Breast epithelium (tissue), 4 donors: ENCODE results near the gene MME. TPM values are rescaled to one million over a fixed set of nuclear protein-coding genes. Genes with fewer than 3 reads are reported as not detected.

Experiments used
- DNase-seq, 2 donors: peaks; one replicate each; pipeline ENCODE4 v3.0.0-alpha.2; 2019; ENCODE audit warnings: low spot score in 2 of 2
- H3K27ac ChIP-seq, 2 donors: fragments of 200-600 bp; sonication (generic) in 1 of 2; one replicate each; pipeline ENCODE4 v1.5.1; 2016 to 2019; ENCODE audit warnings: mild to moderate bottlenecking in 1 of 2
- H3K27me3 ChIP-seq, 2 donors: fragments of 200-600 bp; sonication (generic) in 1 of 2; one replicate each; pipeline versions ENCODE4 v1.5.1 to v1.6.0; 2017 to 2019; ENCODE audit warnings: control low read depth in 1 of 2, mild to moderate bottlenecking in 1 of 2
- H3K36me3 ChIP-seq: fragments of 200-600 bp; one replicate; pipeline ENCODE4 v1.5.1; 2019
- H3K4me1 ChIP-seq, 2 donors: fragments of 200-600 bp; sonication (generic); one replicate each; pipeline ENCODE4 v1.5.1; 2016 to 2019; ENCODE audit warnings: control low read depth in 1 of 2
- H3K4me3 ChIP-seq, 3 donors: fragments of 200-600 bp; sonication (generic); 1 replicate in 2 of 3; 2 replicates in 1 of 3; pipeline ENCODE4 v1.5.1; 2016 to 2019; ENCODE audit warnings: mild to moderate bottlenecking in 3 of 3, moderate library complexity in 2 of 3
- H3K9me3 ChIP-seq, 2 donors: fragments of 200-600 bp; sonication (generic) in 1 of 2; one replicate each; pipeline ENCODE4 v1.5.1; 2016 to 2019; ENCODE audit warnings: control low read depth in 1 of 2
- POLR2A ChIP-seq: fragments of 450-650 bp; IDR thresholded peaks from one replicate; pipeline ENCODE4 v1.6.1; 2016; ENCODE audit warnings: antibody characterized with exemption, mild to moderate bottlenecking, moderate library complexity
- POLR2AphosphoS5 ChIP-seq, 3 donors: sonication (generic); formaldehyde crosslinking; IDR thresholded peaks; one replicate each; pipeline ENCODE4 v1.6.1; 2017; ENCODE audit warnings: antibody characterized with exemption in 3 of 3
- intact Hi-C: fragments of 100-400 bp; cut with DNase I; formaldehyde crosslinking; loops from one replicate; pipeline ENCODE4 v1.15.1; 2023; ENCODE audit warnings: low total_unique reads
- total RNA-seq, 3 donors: library from RNA; depleted of rRNA; stranded (reverse); fragments of >200 nt; gene quantifications; one replicate each; pipeline ENCODE4 v1.1.0, GENCODE V29; 2016
- TF ChIP-seq, protein P1 (sequence below), 3 donors: fragments of 450-650 bp; IDR thresholded peaks; one replicate each; pipeline ENCODE4 v1.5.1; 2016 to 2017; ENCODE audit warnings: antibody characterized with exemption in 3 of 3, mild to moderate bottlenecking in 3 of 3, moderate library complexity in 3 of 3

The MME gene
- total RNA-seq, 3 donors from 2014 or later = 114 to 155 (median 119) TPM

DNA sequence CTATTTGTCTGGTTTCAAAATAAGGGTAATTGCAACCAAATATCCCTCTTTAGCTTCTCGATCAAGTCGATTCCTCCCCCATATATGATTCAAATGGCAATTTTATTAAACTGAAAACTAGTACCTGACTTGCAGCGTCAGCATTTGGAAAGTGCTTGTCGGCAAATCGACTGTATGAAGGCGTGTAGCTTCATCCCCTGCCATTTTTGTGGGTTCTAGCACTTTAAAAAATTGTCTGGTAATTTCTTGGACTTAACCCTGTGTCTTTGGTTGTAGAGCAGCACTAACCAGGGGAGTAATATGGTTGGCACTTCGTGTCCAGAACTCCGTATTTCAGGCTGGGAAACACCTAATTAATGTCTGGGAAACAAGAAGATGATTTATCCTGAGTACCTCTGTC lies 573 bp downstream of the MME start:
- H3K27me3 ChIP-seq = peaks cover 0 to 7% of the 10 kb centered on the region in 2 donors
- TF ChIP-seq POLR2A (no peak), POLR2AphosphoS5 (IDR thresholded peaks at IDR 0.05) (no peak)
- TF ChIP-seq, protein P1, sequence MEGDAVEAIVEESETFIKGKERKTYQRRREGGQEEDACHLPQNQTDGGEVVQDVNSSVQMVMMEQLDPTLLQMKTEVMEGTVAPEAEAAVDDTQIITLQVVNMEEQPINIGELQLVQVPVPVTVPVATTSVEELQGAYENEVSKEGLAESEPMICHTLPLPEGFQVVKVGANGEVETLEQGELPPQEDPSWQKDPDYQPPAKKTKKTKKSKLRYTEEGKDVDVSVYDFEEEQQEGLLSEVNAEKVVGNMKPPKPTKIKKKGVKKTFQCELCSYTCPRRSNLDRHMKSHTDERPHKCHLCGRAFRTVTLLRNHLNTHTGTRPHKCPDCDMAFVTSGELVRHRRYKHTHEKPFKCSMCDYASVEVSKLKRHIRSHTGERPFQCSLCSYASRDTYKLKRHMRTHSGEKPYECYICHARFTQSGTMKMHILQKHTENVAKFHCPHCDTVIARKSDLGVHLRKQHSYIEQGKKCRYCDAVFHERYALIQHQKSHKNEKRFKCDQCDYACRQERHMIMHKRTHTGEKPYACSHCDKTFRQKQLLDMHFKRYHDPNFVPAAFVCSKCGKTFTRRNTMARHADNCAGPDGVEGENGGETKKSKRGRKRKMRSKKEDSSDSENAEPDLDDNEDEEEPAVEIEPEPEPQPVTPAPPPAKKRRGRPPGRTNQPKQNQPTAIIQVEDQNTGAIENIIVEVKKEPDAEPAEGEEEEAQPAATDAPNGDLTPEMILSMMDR (IDR thresholded peaks at IDR 0.05) = no peak
- no peaks in the 10 kb centered on the region for H3K36me3 ChIP-seq
- H3K9me3 ChIP-seq = no peaks in the 10 kb centered on the region
- DNase-seq = no peak
- H3K4me1 ChIP-seq = no peaks in the 10 kb centered on the region
- peak overlapping the region; percentile 54 to 85 (median 63) for H3K4me3 ChIP-seq
- H3K27ac ChIP-seq = peak overlapping the region; percentile 60 to 66
- intact Hi-C loops = no loop called here

DNA sequence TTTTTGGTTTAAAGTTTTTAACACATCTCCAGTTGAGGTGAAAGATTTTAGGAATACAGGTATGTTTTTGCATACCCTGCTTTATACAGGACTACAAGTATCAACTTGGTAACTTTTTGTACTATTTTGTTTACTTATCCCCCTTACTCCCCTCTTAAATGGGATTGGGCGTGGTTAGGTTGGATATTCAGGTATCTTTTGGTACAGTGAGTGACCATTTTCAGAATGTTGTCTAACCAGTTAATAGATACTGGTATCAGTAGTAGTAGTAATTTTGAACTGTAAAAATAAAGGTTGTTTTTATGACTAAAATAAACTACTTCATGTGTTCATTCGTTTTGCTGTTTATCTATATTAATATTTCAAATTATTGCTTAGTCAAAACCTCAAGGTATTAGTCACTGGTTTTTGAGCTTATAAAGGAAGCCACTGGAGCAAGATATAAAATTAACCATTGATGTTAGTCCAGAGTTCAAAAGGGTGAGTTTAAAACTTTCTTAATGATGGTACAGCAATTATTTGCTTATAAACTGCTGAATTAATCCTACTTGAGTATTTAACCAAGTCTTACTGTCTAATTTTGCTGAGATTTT lies 3.3 kb downstream of the MME start:
- Histone ChIP-seq H3K9me3 (no peaks in the 10 kb centered on the region), H3K27me3 (peaks cover 0 to 7% of the 10 kb centered on the region in 2 donors), H3K4me3 (peak overlapping the region in 2 of 3 donors; percentile 21 to 63), H3K4me1 (no peaks in the 10 kb centered on the region), H3K36me3 (no peaks in the 10 kb centered on the region), H3K27ac (peak overlapping the region; percentile 5 to 33)
- intact Hi-C loops = no loop called here
- DNase-seq = no peak
- TF ChIP-seq POLR2AphosphoS5 (IDR thresholded peaks at IDR 0.05) (no peak), POLR2A (no peak)
- TF ChIP-seq, protein P1 (IDR thresholded peaks at IDR 0.05) = no peak

DNA sequence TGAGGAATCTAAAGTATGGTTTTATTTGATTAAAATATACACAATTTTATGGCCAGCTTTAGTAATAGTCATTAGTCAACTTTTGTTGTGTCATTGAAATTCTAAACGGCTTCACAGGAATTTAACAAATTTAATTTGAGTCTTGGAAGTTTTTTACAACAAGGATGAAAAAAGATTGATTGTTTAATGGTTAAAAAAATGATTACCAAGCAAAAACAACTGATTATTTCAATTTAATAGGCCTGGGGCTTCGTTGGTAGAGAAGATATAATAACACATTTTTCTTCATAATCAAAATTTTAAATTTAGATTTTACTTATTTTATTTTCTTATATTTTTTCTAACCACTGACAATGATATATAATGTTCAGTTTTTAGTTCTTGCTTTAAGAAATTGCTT lies 4.4 kb downstream of the MME start:
- no peaks in the 10 kb centered on the region for H3K36me3 ChIP-seq
- no peaks in the 10 kb centered on the region for H3K9me3 ChIP-seq
- H3K4me3 ChIP-seq = no peak overlapping the region
- intact Hi-C loops = no loop called here
- no peak overlapping the region for H3K27ac ChIP-seq
- TF ChIP-seq, protein P1 (IDR thresholded peaks at IDR 0.05) = no peak
- TF ChIP-seq POLR2A (no peak), POLR2AphosphoS5 (IDR thresholded peaks at IDR 0.05) (no peak)
- H3K4me1 ChIP-seq = no peaks in the 10 kb centered on the region
- no peak for DNase-seq
- no peaks in the 10 kb centered on the region for H3K27me3 ChIP-seq

DNA sequence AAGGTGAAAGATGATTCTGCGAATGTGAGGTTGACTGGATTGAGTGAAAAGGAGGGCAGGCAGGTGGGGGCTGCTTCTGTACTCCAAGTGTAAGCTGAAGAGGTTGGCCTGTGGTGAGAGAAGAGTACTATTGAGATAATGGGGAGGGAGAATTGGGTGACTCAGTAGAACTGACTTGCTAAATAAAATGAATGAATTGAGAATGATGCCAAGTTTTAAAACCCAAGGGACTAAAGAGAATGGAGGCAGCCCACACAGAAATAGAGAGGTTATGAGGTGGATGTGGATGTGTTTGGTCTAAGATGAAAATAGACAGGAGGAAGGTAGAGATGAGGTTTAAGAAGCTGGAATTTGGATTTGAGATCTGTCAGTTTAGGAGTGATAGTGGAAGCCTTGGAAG lies 5.9 kb downstream of the MME start:
- no peak for DNase-seq
- H3K4me3 ChIP-seq = no peak overlapping the region
- H3K27ac ChIP-seq = no peak overlapping the region
- H3K36me3 ChIP-seq = no peaks in the 10 kb centered on the region
- H3K9me3 ChIP-seq = no peaks in the 10 kb centered on the region
- no peaks in the 10 kb centered on the region for H3K27me3 ChIP-seq
- H3K4me1 ChIP-seq = no peaks in the 10 kb centered on the region
- TF ChIP-seq POLR2AphosphoS5 (IDR thresholded peaks at IDR 0.05) (no peak), POLR2A (no peak)
- intact Hi-C loops = no loop called here

DNA sequence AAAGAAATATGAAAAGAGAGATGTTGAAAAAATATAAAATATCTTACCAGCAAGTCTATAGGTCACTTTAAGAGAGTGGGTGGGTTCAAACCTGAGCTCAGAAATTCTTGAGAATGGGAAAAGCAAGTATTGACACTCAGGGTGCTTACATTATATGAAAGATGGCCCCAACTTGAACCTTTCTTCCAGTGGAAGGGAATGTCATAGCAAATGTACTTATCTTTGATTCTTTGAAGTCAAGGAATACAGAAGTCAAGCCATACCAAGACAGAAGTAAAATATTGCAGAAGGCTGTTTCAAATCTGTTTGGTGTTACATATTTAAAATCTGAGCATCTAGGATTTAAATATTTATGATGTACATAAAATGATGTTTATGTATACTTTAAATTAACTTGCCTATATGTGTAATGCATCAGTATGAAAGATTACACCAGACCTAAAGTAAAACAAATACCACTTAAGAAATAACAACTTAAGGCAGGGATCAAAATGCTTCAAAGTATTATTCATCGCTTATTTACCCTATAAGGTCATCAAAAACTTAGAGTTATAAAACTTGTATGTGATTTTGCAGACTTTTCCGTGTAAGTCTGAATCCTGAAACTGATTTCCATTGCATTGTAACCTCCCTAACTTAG lies 8.7 kb downstream of the MME start:
- H3K27me3 ChIP-seq = no peaks in the 10 kb centered on the region
- no peaks in the 10 kb centered on the region for H3K36me3 ChIP-seq
- intact Hi-C loops = no loop called here
- H3K9me3 ChIP-seq = no peaks in the 10 kb centered on the region
- no peak overlapping the region for H3K4me3 ChIP-seq
- TF ChIP-seq POLR2AphosphoS5 (IDR thresholded peaks at IDR 0.05) (no peak), POLR2A (no peak)
- TF ChIP-seq, protein P1 (IDR thresholded peaks at IDR 0.05) = no peak
- H3K27ac ChIP-seq = no peak overlapping the region
- no peak for DNase-seq
- H3K4me1 ChIP-seq = no peaks in the 10 kb centered on the region
